Colonic mucosa (tissue), 4 donors: Measurements from ENCODE around the gene RNF208. TPM values are rescaled to one million over a fixed set of nuclear protein-coding genes. Genes with fewer than 3 reads are reported as not detected.

Source experiments
- DNase-seq: peaks from one replicate; pipeline ENCODE4 v3.0.0-alpha.2; 2020
- H3K27ac ChIP-seq: fragments of 200-600 bp; one replicate; pipeline ENCODE4 v1.8.0; 2021
- H3K27me3 ChIP-seq: fragments of 200-600 bp; one replicate; pipeline ENCODE4 v1.8.0; 2021
- H3K36me3 ChIP-seq: fragments of 200-600 bp; one replicate; pipeline ENCODE4 v1.8.0; 2021
- H3K4me1 ChIP-seq: fragments of 200-600 bp; one replicate; pipeline ENCODE4 v1.8.0; 2021; ENCODE audit warnings: mild to moderate bottlenecking
- H3K4me3 ChIP-seq: fragments of 200-600 bp; one replicate; pipeline ENCODE4 v1.8.0; 2021
- H3K9ac ChIP-seq, 2 donors: one replicate each; pipeline ENCODE4 v1.7.0; 2013; ENCODE audit warnings: control low read depth in 2 of 2, low read depth in 2 of 2, low read length in 2 of 2
- H3K9me3 ChIP-seq: fragments of 200-600 bp; one replicate; pipeline ENCODE4 v1.8.0; 2021
- CTCF ChIP-seq: fragments of 200-600 bp; IDR thresholded peaks from one replicate; pipeline ENCODE4 v1.8.0; 2022; ENCODE audit warnings: antibody characterized with exemption, mild to moderate bottlenecking
- intact Hi-C: fragments of 100-400 bp; cut with DNase I; formaldehyde crosslinking; loops from one replicate; pipeline ENCODE4 v1.14.1; 2022
- total RNA-seq, 2 donors: library from RNA; stranded (reverse); fragmentation: NEBNext Ultra II Directional in 1 of 2; extraction: Animal tissue kit (Norgen Biotek cat#: 25700) in 1 of 2; gene quantifications; one replicate each; pipeline ENCODE4 v1.2.1, GENCODE V29; 2021
- donor health status: healthy.
- donor health status: DM: no; HTN: no; CAD: no.
- donor health status: DM: no; HTN: no; CAD: no.

The RNF208 gene
- total RNA-seq, 2 donors from 2014 or later: 6.5 to 9.3 TPM

DNA sequence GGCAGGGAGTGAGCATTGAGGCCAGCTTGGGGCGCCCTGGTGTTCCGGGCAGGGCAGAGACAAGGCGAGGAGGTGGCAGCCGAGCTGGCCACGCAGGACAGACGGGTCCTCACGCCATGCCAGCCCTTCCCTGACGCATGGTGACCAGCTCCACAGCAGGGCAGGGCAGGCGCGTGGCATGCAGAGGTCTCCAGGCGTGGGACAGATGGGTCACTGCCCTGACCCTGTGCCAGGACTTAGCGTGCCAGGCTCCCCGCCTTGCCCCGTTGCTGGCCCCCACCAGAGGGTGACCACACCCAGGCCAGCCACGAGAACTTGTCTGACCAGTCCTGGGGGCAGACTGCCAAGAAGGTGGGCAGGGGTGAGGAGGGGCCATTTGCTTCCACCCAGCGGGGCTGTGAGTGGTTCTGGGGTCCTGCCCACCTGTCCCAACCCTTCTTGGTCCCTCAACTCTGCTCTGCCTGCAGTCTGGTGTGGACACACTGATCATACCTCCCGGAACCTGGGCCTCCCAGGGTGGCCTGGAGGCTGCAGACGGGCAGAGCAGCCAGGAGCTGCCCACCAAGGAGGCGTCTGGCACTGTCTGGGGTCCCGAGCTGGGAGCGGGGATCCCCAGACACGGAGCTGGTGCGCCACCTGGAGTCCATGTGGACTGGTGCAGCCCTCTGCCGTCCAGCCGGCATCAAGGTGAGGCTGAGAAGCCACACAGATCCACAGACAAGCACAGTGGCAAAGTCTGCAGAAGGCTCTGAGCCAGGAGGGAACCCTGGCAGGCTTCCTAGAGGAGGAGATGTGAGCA lies 5.2 kb upstream of the RNF208 start, which contains the start of gene RNF224:
Gene RNF224, plus strand, starts transcription at position 449 of the 799 bp plus-strand sequence. CDS start 834 bp downstream, outside the sequence.
- peaks cover 29% of the 10 kb centered on the region for H3K4me1 ChIP-seq
- TF ChIP-seq CTCF: peak; percentile 91
- no peak within 1 kb of the TSS for H3K27ac ChIP-seq
- H3K27me3 ChIP-seq: peaks cover 20% of the 10 kb centered on the region
- H3K36me3 ChIP-seq: no peaks in the 10 kb centered on the region
- no peaks in the 10 kb centered on the region for H3K9me3 ChIP-seq
- DNase-seq: peak; percentile 86
- H3K9ac ChIP-seq: peak within 1 kb of the TSS in 1 of 2 donors; percentile 46
- intact Hi-C loops: loop anchor here (2.0 to 5.0 kb wide), 2 partner anchors 40 to 106 kb away; partner anchors contain the start of genes ANAPC2 and SSNA1
- no peak within 1 kb of the TSS for H3K4me3 ChIP-seq

- no peak for TF ChIP-seq CTCF
- intact Hi-C loops: loop anchor here (2.0 to 5.0 kb wide), 2 partner anchors 39 to 106 kb away; partner anchors contain the start of genes ANAPC2 and SSNA1
- H3K4me1 ChIP-seq: peaks cover 30% of the 10 kb centered on the region
- no peak overlapping the region for H3K4me3 ChIP-seq
- peaks cover 20% of the 10 kb centered on the region for H3K27me3 ChIP-seq
- H3K36me3 ChIP-seq: no peaks in the 10 kb centered on the region
- H3K9ac ChIP-seq: peak overlapping the region in 1 of 2 donors; percentile 46
- H3K27ac ChIP-seq: no peak overlapping the region
- H3K9me3 ChIP-seq: no peaks in the 10 kb centered on the region
- DNase-seq: no peak
Measured at GRCh38 chr9:137226338-137227053, 4.5 kb upstream of the RNF208 start.

GRCh38 chr9:137225699-137226331 lies 3.8 kb upstream of the RNF208 start:
- no peak for DNase-seq
- Histone ChIP-seq H3K9ac (no peak overlapping the region), H3K4me1 (peaks cover 32% of the 10 kb centered on the region), H3K36me3 (no peaks in the 10 kb centered on the region), H3K27me3 (peaks cover 20% of the 10 kb centered on the region), H3K4me3 (no peak overlapping the region), H3K27ac (no peak overlapping the region), H3K9me3 (no peaks in the 10 kb centered on the region)
- intact Hi-C loops: loop anchor here (2.0 to 5.0 kb wide), 2 partner anchors 39 to 105 kb away; partner anchors contain the start of genes ANAPC2 and SSNA1
- TF ChIP-seq CTCF: no peak

DNA sequence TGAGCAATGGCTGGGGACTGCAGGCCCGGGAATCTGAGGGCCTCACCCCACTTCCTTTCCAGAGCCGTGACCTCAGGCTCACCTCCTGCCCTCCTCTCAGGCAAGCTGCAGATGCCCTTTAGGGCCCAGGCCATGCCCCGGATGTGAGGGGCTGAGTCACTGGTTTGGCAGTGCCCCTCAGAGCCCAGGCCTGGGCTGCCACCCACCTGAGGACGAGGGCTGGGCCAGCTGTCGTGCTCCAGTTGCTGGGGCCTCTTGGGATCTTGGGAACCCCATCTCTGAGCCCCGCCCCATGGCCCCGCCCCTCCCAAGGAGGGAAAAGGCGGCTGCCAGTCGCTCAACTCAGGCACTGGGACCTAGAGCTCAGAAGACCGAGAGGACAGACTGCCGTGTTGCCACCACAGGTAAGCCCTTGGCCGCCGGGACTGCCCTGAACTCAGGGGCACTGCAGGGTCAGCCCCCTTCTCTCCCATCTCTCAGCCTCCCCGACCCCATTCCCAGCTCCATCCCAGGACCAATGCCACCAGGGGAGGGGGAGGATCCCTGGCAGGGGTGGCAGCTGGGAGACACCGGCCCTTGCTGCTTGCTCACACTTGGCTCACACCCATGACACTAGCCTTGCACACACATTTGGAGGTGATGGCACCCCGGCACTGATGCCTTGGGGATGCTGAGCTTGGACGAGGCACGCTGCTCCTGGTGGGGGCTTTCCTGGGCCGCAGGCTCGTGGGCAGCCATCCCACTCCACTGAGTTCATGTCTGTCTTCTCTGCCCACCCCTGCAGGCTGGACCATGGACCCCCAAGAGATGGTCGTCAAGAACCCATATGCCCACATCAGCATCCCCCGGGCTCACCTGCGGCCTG lies 3.0 kb upstream of the RNF208 start, which contains the start of gene CYSRT1:
Gene CYSRT1, plus strand, starts transcription at position 345 of the 865 bp plus-strand sequence. Its CDS starts 448 bp downstream, at position 793.
- Histone ChIP-seq H3K4me1 (peaks cover 31% of the 10 kb centered on the region), H3K27me3 (peaks cover 18% of the 10 kb centered on the region), H3K27ac (peak within 1 kb of the TSS; percentile 83), H3K4me3 (peak within 1 kb of the TSS; percentile 70), H3K9me3 (no peaks in the 10 kb centered on the region), H3K9ac (peak within 1 kb of the TSS; percentile 87 to 97), H3K36me3 (no peaks in the 10 kb centered on the region)
- no peak for TF ChIP-seq CTCF
- DNase-seq: peak; percentile 49
- intact Hi-C loops: loop anchor here (5.0 kb wide), 1 partner anchor 38 kb away; the partner anchor contains the start of genes ANAPC2 and SSNA1
